Measurements from ENCODE around the gene AJUBA. TPM values are rescaled to one million over a fixed set of nuclear protein-coding genes. Genes with fewer than 3 reads are reported as not detected.

AJUBA gene
- total RNA-seq, 2 experiments from 2014 or later = 1.2 to 1.3 TPM

- CTCF ChIA-PET = interaction anchor here (0.5 to 9.1 kb wide), 62 partner anchors 10 to 445 kb away, joined by 3 to 332 read pairs (median 5); partner anchors contain the start of genes ACIN1, C14orf119, CDH24 and HAUS4
- Mint-ChIP-seq H3K9me3 (no peaks in the 10 kb centered on the region), H3K4me3 (no peak overlapping the region), H3K27me3 (no peaks in the 10 kb centered on the region), H3K36me3 (ENCODE audit: low read depth) (no peaks in the 10 kb centered on the region), H3K4me1 (peaks cover 2% of the 10 kb centered on the region), H3K27ac (no peak overlapping the region)
- DNase-seq = peak; percentile 90
- POLR2A ChIA-PET = interaction anchor here (0.8 to 3.4 kb wide), 12 partner anchors 9 to 416 kb away, joined by 3 to 37 read pairs (median 4); partner anchors contain the start of genes CDH24, HAUS4 and RBM23
Measured at GRCh38 chr14:22986508-22987054, 4.2 kb upstream of the AJUBA start.

DNA sequence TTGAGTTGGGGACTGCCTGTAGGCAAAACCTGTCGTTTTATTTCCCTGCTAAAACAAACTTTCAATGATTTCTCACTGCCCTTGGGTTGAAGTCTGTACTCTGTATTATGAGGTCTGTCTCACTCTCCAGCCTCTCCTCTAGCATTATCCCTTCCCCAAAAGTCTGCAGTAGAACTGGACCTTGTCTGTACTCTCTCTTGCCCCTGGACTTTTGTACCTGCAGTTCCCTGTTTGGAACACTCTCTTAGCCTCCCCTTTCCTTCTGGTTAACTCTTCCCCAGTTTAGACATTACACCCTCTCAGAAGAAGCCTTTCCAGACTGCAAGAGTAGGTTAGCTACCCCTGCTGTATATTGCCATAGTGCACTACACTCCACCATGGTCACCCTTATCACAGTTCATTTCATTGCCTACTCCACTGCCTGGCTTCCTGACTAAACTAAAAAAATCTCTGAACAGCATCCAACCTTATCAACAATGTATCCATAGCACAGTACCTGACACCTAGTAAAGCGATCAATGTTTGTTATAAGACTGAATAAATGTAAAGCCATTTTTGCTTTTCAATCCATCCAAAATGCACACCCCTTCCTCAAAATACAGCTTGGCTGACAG lies 3.6 kb upstream of the AJUBA start:
- H3K27ac Mint-ChIP-seq = no peak overlapping the region
- H3K36me3 Mint-ChIP-seq (ENCODE audit: low read depth) = no peaks in the 10 kb centered on the region
- DNase-seq = no peak
- H3K4me3 Mint-ChIP-seq = no peak overlapping the region
- no peaks in the 10 kb centered on the region for H3K9me3 Mint-ChIP-seq
- POLR2A ChIA-PET = interaction anchor here (1.0 to 3.4 kb wide), 11 partner anchors 10 to 416 kb away, joined by 3 to 37 read pairs (median 5); partner anchors contain the start of genes CDH24, HAUS4 and RBM23
- H3K4me1 Mint-ChIP-seq = peaks cover 2% of the 10 kb centered on the region
- peaks cover 2% of the 10 kb centered on the region for H3K27me3 Mint-ChIP-seq
- CTCF ChIA-PET = interaction anchor here (0.5 to 9.1 kb wide), 61 partner anchors 10 to 444 kb away, joined by 3 to 332 read pairs (median 5); partner anchors contain the start of genes ACIN1, C14orf119, CDH24 and HAUS4

GRCh38 chr14:22984959-22985658 lies 2.8 kb upstream of the AJUBA start:
- Mint-ChIP-seq H3K4me3 (no peak overlapping the region), H3K36me3 (ENCODE audit: low read depth) (no peaks in the 10 kb centered on the region), H3K9me3 (no peaks in the 10 kb centered on the region), H3K4me1 (peaks cover 6% of the 10 kb centered on the region), H3K27me3 (peaks cover 6% of the 10 kb centered on the region), H3K27ac (no peak overlapping the region)
- no peak for DNase-seq
- ChIA-PET POLR2A (interaction anchor here (1.5 to 3.4 kb wide), 4 partner anchors 22 to 84 kb away, joined by 3 to 37 read pairs (median 12); partner anchors contain the start of genes CDH24 and HAUS4), CTCF (interaction anchor here (0.6 to 9.1 kb wide), 14 partner anchors 11 to 415 kb away, joined by 3 to 332 read pairs (median 23); partner anchors contain the start of genes CDH24, HAUS4 and PRMT5)

- ChIA-PET POLR2A (interaction anchor here (0.8 to 4.6 kb wide), 13 partner anchors 9 to 411 kb away, joined by 3 to 23 read pairs (median 4); partner anchors contain the start of genes ACIN1, C14orf119, CDH24 and DAD1), CTCF (interaction anchor here (0.5 to 9.1 kb wide), 19 partner anchors 8 to 412 kb away, joined by 3 to 332 read pairs (median 4); partner anchors contain the start of genes CDH24 and PRMT5)
- Mint-ChIP-seq H3K4me3 (no peak overlapping the region), H3K36me3 (ENCODE audit: low read depth) (no peaks in the 10 kb centered on the region), H3K27ac (no peak overlapping the region), H3K27me3 (peaks cover 28% of the 10 kb centered on the region), H3K4me1 (peaks cover 10% of the 10 kb centered on the region), H3K9me3 (no peaks in the 10 kb centered on the region)
- DNase-seq = no peak
Measured at GRCh38 chr14:22981876-22982476, 375 bp downstream of the AJUBA start.

- ChIA-PET POLR2A (interaction anchor here (0.8 to 4.6 kb wide), 7 partner anchors 8 to 114 kb away, joined by 3 to 23 read pairs (median 4); partner anchors contain the start of genes ACIN1, C14orf119, CDH24 and HAUS4), CTCF (interaction anchor here (0.5 to 9.1 kb wide), 9 partner anchors 7 to 411 kb away, joined by 3 to 332 read pairs (median 12); partner anchors contain the start of genes ACIN1, C14orf119, CDH24 and PRMT5)
- H3K9me3 Mint-ChIP-seq = no peaks in the 10 kb centered on the region
- no peaks in the 10 kb centered on the region for H3K36me3 Mint-ChIP-seq (ENCODE audit: low read depth)
- no peak overlapping the region for H3K27ac Mint-ChIP-seq
- peak overlapping the region; percentile 8 for H3K4me3 Mint-ChIP-seq
- H3K4me1 Mint-ChIP-seq = peaks cover 10% of the 10 kb centered on the region
- no peak for DNase-seq
- H3K27me3 Mint-ChIP-seq = peaks cover 31% of the 10 kb centered on the region
Measured at GRCh38 chr14:22981090-22981875, 1.1 kb downstream of the AJUBA start.

- ChIA-PET CTCF (interaction anchor here (0.8 to 7.4 kb wide), 5 partner anchors 6 to 411 kb away, joined by 3 to 165 read pairs (median 3); partner anchors contain the start of genes ACIN1, C14orf119 and CDH24), POLR2A (interaction anchor here (1.4 to 4.6 kb wide), 3 partner anchors 24 to 51 kb away, joined by 3 to 23 read pairs (median 4); partner anchors contain the start of genes HAUS4 and PRMT5)
- Mint-ChIP-seq H3K27me3 (peaks cover 31% of the 10 kb centered on the region), H3K36me3 (ENCODE audit: low read depth) (no peaks in the 10 kb centered on the region), H3K4me3 (peak overlapping the region; percentile 31), H3K9me3 (no peaks in the 10 kb centered on the region), H3K27ac (no peak overlapping the region), H3K4me1 (peaks cover 10% of the 10 kb centered on the region)
- DNase-seq = no peak
Measured at GRCh38 chr14:22980672-22981089, 1.7 kb downstream of the AJUBA start.

DNA sequence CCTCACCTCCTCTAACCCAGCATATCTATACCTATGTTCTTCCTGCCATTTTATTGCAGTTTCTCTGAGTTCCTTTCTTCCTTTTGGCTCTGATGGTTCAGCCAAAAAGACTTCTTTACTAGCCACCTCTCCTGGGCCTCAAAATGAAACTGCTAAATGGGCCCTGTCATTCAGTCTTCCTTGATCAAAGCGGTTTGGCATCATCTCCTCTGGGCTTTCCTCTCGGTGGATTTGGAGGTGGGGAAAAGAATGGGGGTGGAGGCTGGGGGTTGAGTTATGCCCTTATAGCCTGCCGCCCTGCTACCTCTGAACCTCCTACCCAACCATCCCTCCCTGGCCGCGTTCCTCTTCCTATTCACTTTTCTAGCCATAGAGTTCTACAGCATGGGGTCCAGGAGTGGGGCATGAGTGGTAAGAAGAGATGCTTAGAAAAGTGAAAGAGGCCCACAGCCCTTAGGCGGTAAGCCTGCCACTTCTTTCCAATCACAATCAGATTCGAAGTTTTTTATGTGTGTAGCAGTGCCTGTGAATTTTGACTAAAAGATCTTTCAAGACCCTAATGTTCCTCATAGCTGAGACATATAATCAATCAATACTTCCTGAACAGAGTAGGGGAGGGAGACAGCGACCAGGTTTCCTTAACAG lies 2.5 kb downstream of the AJUBA start:
- H3K4me1 Mint-ChIP-seq = peaks cover 10% of the 10 kb centered on the region
- peaks cover 31% of the 10 kb centered on the region for H3K27me3 Mint-ChIP-seq
- ChIA-PET POLR2A (interaction anchor here (4.6 kb wide), 1 partner anchor 27 kb away, joined by 23 read pairs; no protein-coding TSS in a partner anchor), CTCF (interaction anchor here (0.8 kb wide), 1 partner anchor 78 kb away, joined by 3 read pairs; the partner anchor contains the start of gene CDH24)
- H3K36me3 Mint-ChIP-seq (ENCODE audit: low read depth) = no peaks in the 10 kb centered on the region
- H3K4me3 Mint-ChIP-seq = no peak overlapping the region
- DNase-seq = no peak
- H3K9me3 Mint-ChIP-seq = no peaks in the 10 kb centered on the region
- H3K27ac Mint-ChIP-seq = no peak overlapping the region

DNA sequence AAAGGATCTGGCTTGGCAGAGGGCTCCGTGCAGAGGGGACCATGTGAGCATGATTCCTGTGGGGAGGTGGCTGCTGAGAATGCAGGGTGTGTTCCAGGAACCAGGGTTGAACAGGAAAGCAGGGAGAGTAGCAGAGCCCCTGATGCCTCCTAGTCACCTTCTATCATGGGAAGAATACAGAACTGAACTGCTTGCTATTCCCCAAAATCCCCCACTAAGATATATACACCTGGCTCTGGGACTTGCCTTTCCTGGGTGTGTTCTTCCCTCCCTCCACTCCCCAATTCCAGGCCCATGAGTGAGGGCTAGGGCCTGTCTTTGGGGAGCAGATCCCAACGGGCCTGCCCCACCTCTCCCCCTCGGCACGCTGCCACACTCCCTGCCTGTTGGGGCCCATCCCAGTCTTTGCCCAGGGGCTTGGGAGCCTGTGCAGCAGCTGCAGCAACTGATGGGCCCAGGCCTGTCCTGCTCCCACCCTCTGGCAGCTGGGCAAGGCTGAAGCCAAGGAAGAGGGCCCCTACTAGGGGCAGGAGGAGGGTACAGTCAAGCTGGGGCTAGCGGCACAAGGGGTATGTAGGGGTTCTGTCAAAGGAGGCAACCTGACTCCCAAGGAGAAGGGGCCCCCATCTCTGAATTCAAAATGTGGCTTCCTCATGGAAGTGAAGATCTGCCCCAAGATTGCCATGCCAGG lies 3.2 kb downstream of the AJUBA start:
- Mint-ChIP-seq H3K27ac (no peak overlapping the region), H3K4me1 (peaks cover 10% of the 10 kb centered on the region), H3K36me3 (ENCODE audit: low read depth) (no peaks in the 10 kb centered on the region), H3K9me3 (no peaks in the 10 kb centered on the region), H3K27me3 (peaks cover 31% of the 10 kb centered on the region), H3K4me3 (no peak overlapping the region)
- ChIA-PET CTCF (no interaction called here), POLR2A (interaction anchor here (4.6 kb wide), 1 partner anchor 28 kb away, joined by 23 read pairs; no protein-coding TSS in a partner anchor)
- DNase-seq = no peak

- POLR2A ChIA-PET = no interaction called here
- Mint-ChIP-seq H3K4me1 (peaks cover 10% of the 10 kb centered on the region), H3K27ac (no peak overlapping the region)
Measured at GRCh38 chr14:22978487-22978837, 3.9 kb downstream of the AJUBA start.

GRCh38 chr14:22977684-22978486 lies 4.5 kb downstream of the AJUBA start:
- Mint-ChIP-seq H3K36me3 (ENCODE audit: low read depth) (no peaks in the 10 kb centered on the region), H3K27me3 (peaks cover 31% of the 10 kb centered on the region), H3K4me1 (peaks cover 10% of the 10 kb centered on the region), H3K4me3 (no peak overlapping the region), H3K9me3 (no peaks in the 10 kb centered on the region), H3K27ac (no peak overlapping the region)
- ChIA-PET CTCF (interaction anchor here (1.9 to 8.7 kb wide), 3 partner anchors 7 to 407 kb away, joined by 5 to 165 read pairs (median 17); partner anchors contain the start of gene AJUBA), POLR2A (interaction anchor here (1.0 kb wide), 1 partner anchor 58 kb away, joined by 3 read pairs; no protein-coding TSS in a partner anchor)
- no peak for DNase-seq

More at GRCh38 chr14:22978487-22978837, 3.9 kb downstream of the AJUBA start:
- peaks cover 31% of the 10 kb centered on the region for H3K27me3 Mint-ChIP-seq
- H3K36me3 Mint-ChIP-seq (ENCODE audit: low read depth) = no peaks in the 10 kb centered on the region
- no peak for DNase-seq
- H3K9me3 Mint-ChIP-seq = no peaks in the 10 kb centered on the region
- CTCF ChIA-PET = interaction anchor here (8.7 kb wide), 1 partner anchor 6 kb away, joined by 165 read pairs; the partner anchor contains the start of gene AJUBA
- H3K4me3 Mint-ChIP-seq = no peak overlapping the region

Measured in activated CD4-positive, alpha-beta memory T cell treated with anti-CD3 and anti-CD28 coated beads, Interleukin-2, amount 10 ng/mL, durations not matched to agents 7 days and 5 days (primary cell).